Smooth muscle cell (in vitro differentiated cells): Measurements from ENCODE around the gene MAGI2. TPM values are rescaled to one million over a fixed set of nuclear protein-coding genes. Genes with fewer than 3 reads are reported as not detected.

Experiments used
- DNase-seq: peaks from one replicate; lab custom pipeline; 2025; ENCODE audit not compliant: unreplicated experiment; lab: John Stamatoyannopoulos, UW
- H2AFZ ChIP-seq: fragments of 200-600 bp; sonication (generic); 2 replicates; pipeline ENCODE4 v1.6.0; 2016; ENCODE audit warnings: antibody characterized with exemption, low read depth, mild to moderate bottlenecking
- H3F3A ChIP-seq: fragments of 200-600 bp; sonication (generic); 2 replicates; pipeline ENCODE4 v1.6.0; 2017; ENCODE audit warnings: antibody characterized with exemption, low read depth
- H3K27ac ChIP-seq: fragments of 200-600 bp; sonication (generic); 2 replicates; pipeline ENCODE4 v1.5.1; 2016; ENCODE audit warnings: low read depth, mild to moderate bottlenecking
- H3K27me3 ChIP-seq: fragments of 200-600 bp; sonication (generic); 2 replicates; pipeline ENCODE4 v1.6.1; 2016; ENCODE audit warnings: low read depth, mild to moderate bottlenecking
- H3K36me3 ChIP-seq: fragments of 200-600 bp; sonication (generic); 2 replicates; pipeline ENCODE4 v1.5.1; 2016; ENCODE audit warnings: low read depth
- H3K4me1 ChIP-seq: fragments of 200-600 bp; sonication (generic); 2 replicates; pipeline ENCODE4 v1.5.1; 2016; ENCODE audit warnings: low read depth
- H3K4me2 ChIP-seq: fragments of 200-600 bp; sonication (generic); 2 replicates; pipeline ENCODE4 v1.6.0; 2016; ENCODE audit warnings: mild to moderate bottlenecking
- H3K4me3 ChIP-seq: fragments of 200-600 bp; sonication (generic); 2 replicates; pipeline ENCODE4 v1.5.1; 2016; ENCODE audit warnings: mild to moderate bottlenecking
- H3K79me2 ChIP-seq: fragments of 200-600 bp; sonication (generic); 2 replicates; pipeline ENCODE4 v1.6.0; 2016; ENCODE audit warnings: low read depth, mild to moderate bottlenecking
- H3K9ac ChIP-seq: fragments of 200-600 bp; sonication (generic); 2 replicates; pipeline ENCODE4 v1.6.0; 2016; ENCODE audit warnings: low read depth
- H3K9me3 ChIP-seq: fragments of 200-600 bp; sonication (generic); replicated peaks from 2 replicates; pipeline ENCODE4 v1.5.1; 2016; ENCODE audit warnings: low read depth
- H4K20me1 ChIP-seq: fragments of 200-600 bp; sonication (generic); 2 replicates; pipeline ENCODE4 v1.6.0; 2016; ENCODE audit warnings: low read depth
- CTCF ChIP-seq: fragments of 200-600 bp; sonication (generic); IDR thresholded peaks from 2 replicates; pipeline ENCODE4 v1.5.1; 2017; ENCODE audit warnings: borderline replicate concordance, mild to moderate bottlenecking, antibody characterized with exemption; ENCODE audit not compliant: insufficient read depth, poor library complexity, severe bottlenecking
- WGBS: methylation state at CpG from one replicate; pipeline ENCODE4 v1.1.7; 2016; ENCODE audit warnings: low lambda C conversion rate; 5-methylcytosine and 5-hydroxymethylcytosine counted together
- polyA plus RNA-seq: library from polyadenylated mRNA; unstranded; fragments of >200 nt; fragmentation: Nextera tagmentation; extraction: Ambion mirVana; gene quantifications from 2 replicates; pipeline ENCODE4 v1.2.1, GENCODE V29; 2016
- total RNA-seq: library from RNA; depleted of rRNA; stranded (reverse); fragments of >200 nt; gene quantifications from 2 replicates; pipeline ENCODE4 v1.2.3, GENCODE V29; 2014

MAGI2 gene
- total and polyA plus RNA-seq, 2 experiments from 2014 or later, result 3.4 to 10.7 TPM

- H3K4me2 ChIP-seq, result no peak overlapping the region
- no peaks in the 10 kb centered on the region for H3K79me2 ChIP-seq
- H3K9me3 ChIP-seq, result no peaks in the 10 kb centered on the region
- H4K20me1 ChIP-seq, result no peaks in the 10 kb centered on the region
- H3K4me1 ChIP-seq, result no peaks in the 10 kb centered on the region
- H3K9ac ChIP-seq, result no peak overlapping the region
- no peak overlapping the region for H2AFZ ChIP-seq
- TF ChIP-seq CTCF, result no peak
- H3F3A ChIP-seq, result no peaks in the 10 kb centered on the region
- DNase-seq, result no peak
- H3K36me3 ChIP-seq, result no peaks in the 10 kb centered on the region
- H3K27ac ChIP-seq, result no peak overlapping the region
- WGBS, result 74% methylated on average over 3 of the region's 3 CpGs
- no peaks in the 10 kb centered on the region for H3K27me3 ChIP-seq
- no peak overlapping the region for H3K4me3 ChIP-seq
Observed at GRCh38 chr7:79307376-79307775, 146.1 kb downstream of the MAGI2 start.

- DNase-seq, result no peak
- H3F3A ChIP-seq, result no peaks in the 10 kb centered on the region
- H4K20me1 ChIP-seq, result no peaks in the 10 kb centered on the region
- H3K4me3 ChIP-seq, result no peak overlapping the region
- H3K36me3 ChIP-seq, result no peaks in the 10 kb centered on the region
- H3K4me1 ChIP-seq, result no peaks in the 10 kb centered on the region
- no peak for TF ChIP-seq CTCF
- no peak overlapping the region for H3K9ac ChIP-seq
- H3K9me3 ChIP-seq, result no peaks in the 10 kb centered on the region
- H3K79me2 ChIP-seq, result no peaks in the 10 kb centered on the region
- no peaks in the 10 kb centered on the region for H3K27me3 ChIP-seq
- H3K4me2 ChIP-seq, result no peak overlapping the region
- H3K27ac ChIP-seq, result no peak overlapping the region
- WGBS, result 79% methylated on average over 2 of the region's 2 CpGs
- H2AFZ ChIP-seq, result no peak overlapping the region
Observed at GRCh38 chr7:79304711-79305110, 148.8 kb downstream of the MAGI2 start.

DNA sequence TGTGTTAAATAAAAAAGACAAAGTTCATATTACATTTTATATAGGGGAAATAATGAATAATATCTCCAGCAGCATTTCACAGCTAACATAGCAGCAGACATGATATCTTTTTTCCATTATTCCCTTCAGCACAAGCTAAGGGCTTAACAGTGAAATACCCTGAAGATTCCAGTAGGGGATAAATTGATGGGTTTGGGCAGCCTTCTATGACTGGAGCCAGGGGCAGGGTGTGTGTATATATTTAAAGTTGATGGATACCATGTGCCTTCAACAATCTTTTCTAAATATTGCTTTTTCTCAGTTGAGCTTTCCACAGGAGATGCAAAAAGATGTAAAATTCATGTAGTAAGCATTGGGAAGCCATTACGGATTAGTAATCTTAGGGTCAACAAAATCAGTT is 151.2 kb downstream of the MAGI2 start:
- H3K27ac ChIP-seq, result no peak overlapping the region
- no peaks in the 10 kb centered on the region for H3K36me3 ChIP-seq
- H3K9me3 ChIP-seq, result no peaks in the 10 kb centered on the region
- no peak for DNase-seq
- H3K79me2 ChIP-seq, result no peaks in the 10 kb centered on the region
- H4K20me1 ChIP-seq, result no peaks in the 10 kb centered on the region
- no peak overlapping the region for H3K4me2 ChIP-seq
- H3K4me3 ChIP-seq, result no peak overlapping the region
- no peaks in the 10 kb centered on the region for H3F3A ChIP-seq
- H3K27me3 ChIP-seq, result no peaks in the 10 kb centered on the region
- H3K9ac ChIP-seq, result no peak overlapping the region
- no peak for TF ChIP-seq CTCF
- no peaks in the 10 kb centered on the region for H3K4me1 ChIP-seq
- no peak overlapping the region for H2AFZ ChIP-seq
- WGBS, result 93% methylated on average over 1 of the region's 1 CpG

- no peaks in the 10 kb centered on the region for H3K4me1 ChIP-seq
- no peaks in the 10 kb centered on the region for H3F3A ChIP-seq
- H3K27me3 ChIP-seq, result no peaks in the 10 kb centered on the region
- no peak overlapping the region for H3K4me3 ChIP-seq
- DNase-seq, result no peak
- H3K9ac ChIP-seq, result no peak overlapping the region
- H2AFZ ChIP-seq, result no peak overlapping the region
- H3K4me2 ChIP-seq, result no peak overlapping the region
- no peaks in the 10 kb centered on the region for H3K36me3 ChIP-seq
- no peaks in the 10 kb centered on the region for H3K79me2 ChIP-seq
- H4K20me1 ChIP-seq, result no peaks in the 10 kb centered on the region
- no peaks in the 10 kb centered on the region for H3K9me3 ChIP-seq
- no peak for TF ChIP-seq CTCF
- H3K27ac ChIP-seq, result no peak overlapping the region
Observed at GRCh38 chr7:79301419-79301818, 152.0 kb downstream of the MAGI2 start.
